NCI-H2081 (cell line): ENCODE measurements around the gene C1orf105.
"Not testable (repeated sequence)": the region's sequence is repeated elsewhere in the genome, so short reads cannot be mapped to it uniquely, and the experiment has no call there.

Experiments
- DNase-seq, 2 experiments: peaks; one replicate each; lab custom pipeline; 2025; lab: John Stamatoyannopoulos, UW

Gene C1orf105

GRCh38 chr1:172489847-172490246 is 69.4 kb downstream of the C1orf105 start:
- no peak for DNase-seq

GRCh38 chr1:172492421-172492820 is 71.9 kb downstream of the C1orf105 start:
- DNase-seq = no peak

DNA sequence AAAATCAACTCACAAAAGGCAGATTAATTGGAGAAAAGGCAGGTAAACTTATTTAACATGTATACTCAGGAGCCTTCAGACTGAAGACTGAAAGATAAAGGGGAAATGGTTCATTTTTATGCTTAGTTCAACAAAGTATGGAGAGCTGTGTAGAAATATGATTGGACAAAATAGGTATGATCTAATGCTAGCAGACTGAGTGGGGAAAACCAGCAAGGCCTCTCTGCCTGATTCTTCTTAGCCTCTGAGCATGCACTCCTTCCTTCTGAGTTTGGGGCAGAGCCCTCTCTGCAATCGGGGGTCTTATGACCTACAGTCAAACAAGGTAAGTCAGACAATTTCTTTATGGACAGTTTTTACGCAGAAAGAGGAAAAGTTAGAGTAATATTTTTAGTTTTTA is 73.7 kb downstream of the C1orf105 start:
- DNase-seq = no peak

- DNase-seq = not testable (repeated sequence)
Measured at GRCh38 chr1:172496127-172496526, 75.6 kb downstream of the C1orf105 start.

- no peak for DNase-seq
Measured at GRCh38 chr1:172496678-172497077, 76.2 kb downstream of the C1orf105 start.

DNA sequence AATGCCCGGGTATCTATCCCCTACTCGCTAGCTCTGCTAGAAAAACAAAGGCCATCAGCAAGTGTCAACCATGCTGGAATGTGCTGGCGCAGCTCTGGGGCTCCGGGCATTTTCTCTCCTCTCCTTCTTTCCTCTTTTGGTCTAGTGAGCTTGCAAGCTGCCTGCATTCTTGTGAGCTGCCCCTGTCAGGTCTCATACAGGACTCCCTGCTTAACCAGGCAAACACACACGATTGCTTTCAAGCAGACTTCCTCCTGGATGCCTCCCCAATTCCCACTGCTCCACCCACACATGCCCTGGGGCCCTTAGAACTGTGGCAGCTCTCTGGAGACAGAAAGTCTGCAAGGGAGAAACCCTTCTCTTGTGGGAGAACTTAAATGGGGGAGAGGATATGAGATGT is 76.7 kb downstream of the C1orf105 start:
- DNase-seq = peak in 1 of 2 experiments; percentile 9

DNA sequence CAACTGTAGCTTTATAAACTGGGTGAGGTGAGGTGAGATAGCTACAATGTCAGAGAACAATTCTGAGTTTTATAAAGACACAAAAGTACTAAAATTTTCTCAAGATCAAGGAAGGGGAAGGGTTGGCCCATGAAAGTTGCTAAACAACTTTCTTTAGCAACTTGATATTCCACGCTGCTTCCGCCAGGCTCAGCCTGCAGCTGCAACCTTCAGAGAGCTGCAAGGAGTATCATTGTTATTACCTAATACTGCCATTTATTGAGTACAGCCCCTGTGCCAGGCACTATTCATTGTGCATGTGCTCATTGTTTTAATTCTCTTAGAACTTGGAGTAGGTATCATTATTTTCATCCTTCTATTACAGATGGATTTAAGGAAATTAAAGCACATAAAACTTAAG is 78.4 kb downstream of the C1orf105 start:
- no peak for DNase-seq

DNA sequence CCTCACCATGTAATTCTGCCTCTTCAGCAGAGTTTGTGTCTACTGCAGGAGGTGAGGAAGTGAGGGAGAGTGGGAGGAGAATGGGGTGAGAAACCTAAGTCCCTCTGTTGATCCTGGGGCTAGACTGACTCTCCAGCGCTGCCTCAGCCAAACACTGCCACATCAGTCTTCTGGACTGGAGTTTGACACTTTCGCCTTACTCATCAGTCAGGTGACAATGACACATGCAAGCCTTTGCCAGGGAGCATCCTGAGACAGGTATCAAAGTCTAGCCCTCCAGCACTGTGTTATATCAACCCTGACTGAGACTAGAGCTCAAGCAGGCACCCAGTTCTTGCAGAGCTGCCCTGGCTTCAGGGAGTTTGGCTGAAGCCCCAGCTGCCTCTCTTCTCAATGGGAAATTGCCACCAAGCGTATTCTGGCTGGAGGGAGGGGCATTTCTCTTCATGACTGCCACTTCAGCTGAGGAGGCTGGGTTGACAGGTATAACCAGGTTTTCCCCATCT is 79.2 kb downstream of the C1orf105 start:
- DNase-seq = no peak

DNA sequence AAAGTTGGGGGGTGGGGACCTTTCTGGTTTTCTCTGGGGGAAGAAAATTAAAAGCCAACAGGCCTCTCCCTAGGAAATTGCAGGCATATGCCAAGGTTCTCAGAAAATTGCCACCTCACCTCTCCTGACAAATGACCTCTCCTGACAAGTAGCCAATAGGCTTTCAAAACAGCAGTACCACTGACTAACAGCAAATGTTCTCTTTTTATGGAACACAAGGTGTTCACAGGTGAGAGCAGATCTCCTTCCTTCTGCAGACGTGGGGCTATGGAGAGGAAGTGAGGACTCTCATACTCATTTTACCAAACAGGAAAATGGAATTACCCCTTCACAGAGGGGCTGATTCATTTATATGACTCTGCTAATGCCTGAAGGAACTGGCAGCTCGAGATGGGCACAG is 79.7 kb downstream of the C1orf105 start:
- no peak for DNase-seq

- DNase-seq = no peak
Measured at GRCh38 chr1:172507741-172508140, 87.3 kb downstream of the C1orf105 start.

- no peak for DNase-seq
Measured at GRCh38 chr1:172510479-172510878, 90.0 kb downstream of the C1orf105 start.

DNA sequence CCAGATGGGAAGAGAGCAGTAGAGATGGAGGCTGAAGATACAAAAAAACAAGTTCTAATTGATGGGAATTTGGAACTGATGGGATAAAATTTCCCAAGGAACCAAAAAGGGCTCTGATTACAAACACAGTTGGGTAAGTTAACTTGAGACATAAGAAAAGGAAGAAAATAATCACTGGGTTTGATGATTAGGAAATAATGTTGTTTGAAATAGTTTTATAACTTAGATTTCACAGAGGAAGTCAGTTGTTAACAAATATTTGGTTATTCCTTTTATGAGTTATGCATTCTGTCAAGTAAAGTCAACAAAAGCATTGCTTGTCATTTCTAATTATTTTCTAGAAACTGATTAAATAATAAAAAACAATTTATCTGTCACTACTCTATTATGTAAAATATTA is 92.1 kb downstream of the C1orf105 start:
- no peak for DNase-seq

GRCh38 chr1:172513479-172513878 is 93.0 kb downstream of the C1orf105 start:
- DNase-seq = no peak

DNA sequence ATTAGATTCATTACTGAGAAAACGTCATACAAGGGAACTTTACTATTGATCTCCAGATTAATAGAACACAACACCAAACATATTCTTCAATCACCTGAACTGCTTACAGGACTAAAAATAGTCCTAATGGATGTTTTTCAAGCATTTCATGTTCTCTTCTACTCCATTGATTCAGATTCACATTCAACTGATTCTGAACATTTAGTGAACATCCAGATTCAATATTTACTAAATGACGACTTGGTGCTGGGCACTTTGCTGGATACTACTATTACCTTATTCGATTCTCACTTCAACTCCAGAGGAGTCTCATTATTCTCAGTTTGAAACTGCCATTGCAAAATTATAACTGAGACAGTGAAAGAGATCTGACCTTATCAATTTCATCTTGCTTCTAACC is 93.6 kb downstream of the C1orf105 start:
- DNase-seq = no peak

DNA sequence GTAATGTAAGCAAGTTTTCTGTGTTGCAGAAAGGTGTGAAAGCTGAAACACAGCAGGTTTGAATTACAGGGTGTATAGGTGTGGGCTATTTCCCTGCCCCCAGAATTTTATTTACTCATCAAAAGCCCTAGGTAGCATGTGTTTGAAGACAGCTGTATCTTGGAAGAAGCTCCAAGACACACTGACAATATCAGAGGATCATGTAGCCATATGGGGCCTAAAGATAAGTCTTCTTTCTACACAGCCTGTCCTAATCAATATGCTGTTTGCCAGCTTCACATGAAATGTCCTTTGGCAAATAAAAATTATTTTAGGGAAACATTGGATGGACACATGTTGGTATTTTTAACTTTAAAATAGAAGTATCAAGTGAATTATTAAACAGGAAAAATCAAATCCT is 95.0 kb downstream of the C1orf105 start:
- no peak for DNase-seq

GRCh38 chr1:172515927-172516326 is 95.4 kb downstream of the C1orf105 start:
- DNase-seq = no peak

GRCh38 chr1:172517081-172517480 is 96.6 kb downstream of the C1orf105 start:
- DNase-seq = no peak

- no peak for DNase-seq
Measured at GRCh38 chr1:172517545-172517944, 97.1 kb downstream of the C1orf105 start.
